NT2/D1 (cell line): ENCODE data around the gene LRRFIP1.

Source experiments
- DNase-seq: peaks from one replicate; pipeline ENCODE4 v3.0.0-alpha.2; 2011; ENCODE audit warnings: low read depth, low spot score
- H3K27me3 ChIP-seq: 2 replicates; pipeline ENCODE4 v1.6.0; 2011; ENCODE audit warnings: mild to moderate bottlenecking; ENCODE audit not compliant: insufficient read length, insufficient read depth
- H3K36me3 ChIP-seq: 2 replicates; pipeline ENCODE4 v1.6.1; 2011; ENCODE audit warnings: mild to moderate bottlenecking, low read length, mixed read lengths; ENCODE audit not compliant: insufficient read depth, insufficient read length
- H3K4me1 ChIP-seq: 2 replicates; pipeline ENCODE4 v1.5.1; 2011; ENCODE audit not compliant: insufficient read depth, insufficient read length
- H3K4me3 ChIP-seq: 2 replicates; pipeline ENCODE4 v1.5.1; 2011; ENCODE audit warnings: low read depth; ENCODE audit not compliant: insufficient read length
- H3K9ac ChIP-seq: 2 replicates; pipeline ENCODE4 v1.6.0; 2011; ENCODE audit warnings: low read depth; ENCODE audit not compliant: insufficient read length
- H3K9me3 ChIP-seq: 2 replicates; pipeline ENCODE4 v1.5.1; 2011; ENCODE audit warnings: mild to moderate bottlenecking, low read length; ENCODE audit not compliant: insufficient read depth
- SUZ12 ChIP-seq: IDR thresholded peaks from 2 replicates; pipeline ENCODE4 v1.6.1; 2011; ENCODE audit not compliant: insufficient read length, insufficient read depth; ENCODE audit errors: extremely low read depth
- YY1 ChIP-seq: IDR thresholded peaks from 2 replicates; pipeline ENCODE4 v1.6.1; 2011; ENCODE audit not compliant: insufficient read length, insufficient read depth
- ZNF274 ChIP-seq: IDR thresholded peaks from 2 replicates; pipeline ENCODE4 v1.6.1; 2011; ENCODE audit warnings: mild to moderate bottlenecking, low read depth, low read length

The LRRFIP1 gene

DNA sequence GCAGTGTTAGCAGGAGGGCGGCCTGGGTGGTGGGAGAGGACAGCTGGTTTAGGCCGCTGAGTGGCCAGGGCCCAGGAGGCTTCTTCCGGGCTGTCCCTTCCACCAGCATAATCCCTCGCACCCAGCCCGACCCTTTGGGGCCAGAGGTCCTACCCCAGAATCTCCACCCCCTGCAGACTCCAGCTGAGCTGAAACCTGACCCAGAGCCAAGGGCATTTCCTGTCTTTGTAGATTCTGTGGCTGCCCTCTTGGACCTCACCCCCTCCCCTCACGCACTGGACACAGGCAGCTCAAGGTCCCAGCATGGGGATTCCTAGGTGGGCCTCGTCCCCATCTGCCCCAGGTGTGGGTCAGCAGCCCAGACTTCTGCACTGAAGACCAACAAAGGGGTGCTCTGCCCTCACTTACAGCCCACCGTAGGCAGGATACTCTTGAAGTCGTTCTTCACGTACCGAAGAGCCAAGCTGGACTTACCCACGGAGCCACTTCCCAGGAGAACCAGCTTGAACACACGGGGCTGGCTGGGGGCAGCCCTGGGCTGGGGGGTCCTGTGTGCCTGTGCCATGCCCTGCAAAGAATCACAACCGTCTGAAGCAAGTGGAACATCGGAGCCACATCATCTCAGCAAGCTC is 41.7 kb upstream of the LRRFIP1 start:
- Histone ChIP-seq H3K4me3 (no peak overlapping the region), H3K36me3 (no peaks in the 10 kb centered on the region), H3K4me1 (peaks cover 21% of the 10 kb centered on the region), H3K9me3 (peaks cover 7% of the 10 kb centered on the region; the same call in 1 of the 2 replicates), H3K9ac (no peak overlapping the region), H3K27me3 (no peaks in the 10 kb centered on the region)
- DNase-seq = no peak
- TF ChIP-seq YY1 (no peak), ZNF274 (no peak), SUZ12 (no peak)

- Histone ChIP-seq H3K4me1 (peaks cover 27% of the 10 kb centered on the region), H3K4me3 (no peak overlapping the region), H3K27me3 (no peaks in the 10 kb centered on the region), H3K9me3 (peaks cover 7% of the 10 kb centered on the region; the same call in 1 of the 2 replicates), H3K9ac (no peak overlapping the region), H3K36me3 (no peaks in the 10 kb centered on the region)
- TF ChIP-seq ZNF274 = no peak
- TF ChIP-seq YY1 = no peak
- TF ChIP-seq SUZ12 = no peak
- no peak for DNase-seq
Measured at GRCh38 chr2:237588044-237588696, 39.2 kb upstream of the LRRFIP1 start.

- Histone ChIP-seq H3K4me1 (peaks cover 42% of the 10 kb centered on the region), H3K4me3 (peak within 1 kb of the TSS; percentile 13)
Measured at GRCh38 chr2:237590272-237591140, 36.9 kb upstream of the LRRFIP1 start, which contains the start of gene RAB17. Gene RAB17 (minus strand): TSS chr2:237590734. CDS start chr2:237586154, 4,580 bp downstream.

GRCh38 chr2:237591141-237591881 is 36.1 kb upstream of the LRRFIP1 start:
- Histone ChIP-seq H3K27me3 (no peaks in the 10 kb centered on the region), H3K4me3 (no peak overlapping the region), H3K9me3 (peaks cover 7% of the 10 kb centered on the region; the same call in 1 of the 2 replicates), H3K36me3 (no peaks in the 10 kb centered on the region), H3K4me1 (peaks cover 37% of the 10 kb centered on the region), H3K9ac (peak overlapping the region; percentile 24)
- TF ChIP-seq SUZ12 = no peak
- TF ChIP-seq ZNF274 = no peak
- TF ChIP-seq YY1 = no peak
- no peak for DNase-seq

More at GRCh38 chr2:237590272-237591140, 36.9 kb upstream of the LRRFIP1 start, which contains the start of gene RAB17:
- no peaks in the 10 kb centered on the region for H3K27me3 ChIP-seq
- DNase-seq = no peak
- H3K9ac ChIP-seq = peak within 1 kb of the TSS; percentile 37
- peaks cover 7% of the 10 kb centered on the region; the same call in 1 of the 2 replicates for H3K9me3 ChIP-seq
- no peaks in the 10 kb centered on the region for H3K36me3 ChIP-seq
- TF ChIP-seq ZNF274 (no peak), SUZ12 (no peak), YY1 (no peak)

GRCh38 chr2:237592425-237592980 is 34.9 kb upstream of the LRRFIP1 start:
- no peak for TF ChIP-seq ZNF274
- no peak for TF ChIP-seq YY1
- no peak for TF ChIP-seq SUZ12
- no peaks in the 10 kb centered on the region for H3K27me3 ChIP-seq
- DNase-seq = no peak
- no peak overlapping the region for H3K9ac ChIP-seq
- H3K4me3 ChIP-seq = no peak overlapping the region
- H3K4me1 ChIP-seq = peaks cover 40% of the 10 kb centered on the region
- H3K9me3 ChIP-seq = peaks cover 7% of the 10 kb centered on the region; the same call in 1 of the 2 replicates
- no peaks in the 10 kb centered on the region for H3K36me3 ChIP-seq

GRCh38 chr2:237593036-237593435 is 34.4 kb upstream of the LRRFIP1 start:
- H3K27me3 ChIP-seq = no peaks in the 10 kb centered on the region
- DNase-seq = no peak
- no peaks in the 10 kb centered on the region for H3K36me3 ChIP-seq
- no peak overlapping the region for H3K9ac ChIP-seq
- H3K9me3 ChIP-seq = peaks cover 4% of the 10 kb centered on the region; the same call in 1 of the 2 replicates
- TF ChIP-seq ZNF274 (no peak), SUZ12 (no peak), YY1 (no peak)
- H3K4me1 ChIP-seq = peaks cover 40% of the 10 kb centered on the region
- H3K4me3 ChIP-seq = no peak overlapping the region
